Upper lobe of left lung (tissue), 6 donors: ENCODE data around the gene LBX2. TPM values are rescaled to one million over a fixed set of nuclear protein-coding genes. Genes with fewer than 3 reads are reported as not detected.
A peak's percentile ranks its signal among the peaks of the same experiment; 100 is the strongest.

Experiments
- ATAC-seq, 2 donors: fragments of 200-7000 bp; cut with Tn5 transposase; one replicate each; pipeline ENCODE4 v1.9.1; 2022; ENCODE audit warnings: mild to moderate bottlenecking in 2 of 2, moderate library complexity in 2 of 2; ENCODE audit not compliant: low FRiP score in 2 of 2
- DNase-seq, 2 donors: peaks; one replicate each; pipeline ENCODE4 v3.0.0-alpha.2; 2019 to 2020
- H3K27ac ChIP-seq, 4 donors: fragments of 200-600 bp; sonication (generic); one replicate each; pipeline ENCODE4 v1.5.1; 2016 to 2019
- H3K27me3 ChIP-seq, 4 donors: fragments of 200-600 bp; sonication (generic); one replicate each; pipeline ENCODE4 v1.5.1; 2017 to 2019
- H3K36me3 ChIP-seq, 4 donors: fragments of 200-600 bp; sonication (generic); one replicate each; pipeline ENCODE4 v1.5.1; 2016 to 2019
- H3K4me1 ChIP-seq, 4 donors: fragments of 200-600 bp; sonication (generic); one replicate each; pipeline ENCODE4 v1.5.1; 2018 to 2019
- H3K4me3 ChIP-seq, 4 donors: fragments of 200-600 bp; sonication (generic); one replicate each; pipeline ENCODE4 v1.5.1; 2017 to 2019; ENCODE audit warnings: mild to moderate bottlenecking in 2 of 4, moderate library complexity in 1 of 4
- H3K9me3 ChIP-seq, 4 donors: fragments of 200-600 bp; sonication (generic); one replicate each; pipeline ENCODE4 v1.5.1; 2018 to 2019
- CTCF ChIP-seq, 6 experiments: fragments of 450-650 bp in 4 of 6; fragments of 200-600 bp in 2 of 6; sonication (generic) in 2 of 6; IDR thresholded peaks; one replicate each; pipeline ENCODE4 v1.5.1; 2016 to 2019; ENCODE audit warnings: antibody characterized with exemption in 6 of 6
- EP300 ChIP-seq, 4 donors: sonication (generic); formaldehyde crosslinking; IDR thresholded peaks; one replicate each; pipeline ENCODE4 v1.5.1; 2017; ENCODE audit warnings: antibody characterized with exemption in 4 of 4, control low read depth in 2 of 4
- POLR2A ChIP-seq, 4 donors: fragments of 450-650 bp; IDR thresholded peaks; one replicate each; pipeline ENCODE4 v1.5.1; 2016 to 2017; ENCODE audit warnings: antibody characterized with exemption in 4 of 4, mild to moderate bottlenecking in 2 of 4
- POLR2AphosphoS5 ChIP-seq, 2 donors: sonication (generic); formaldehyde crosslinking; IDR thresholded peaks; one replicate each; pipeline ENCODE4 v1.5.1; 2017; ENCODE audit warnings: antibody characterized with exemption in 2 of 2
- WGBS, 2 donors: methylation state at CpG; one replicate each; pipeline ENCODE4 v1.1.5; 2017 to 2018; 5-methylcytosine and 5-hydroxymethylcytosine counted together
- total RNA-seq, 6 donors: library from RNA; depleted of rRNA in 4 of 6; stranded (reverse); fragments of >200 nt in 4 of 6; gene quantifications; one replicate each; pipeline versions ENCODE4 v1.1.0 to v1.2.1, GENCODE V29; 2016 to 2021
- donor health status: DM: no; HTN: no; CAD: no; lungs with moderate emphysema.
- donor health status: DM: no; HTN: yes; CAD: no; lungs with severe emphysema.

Gene LBX2
- total RNA-seq, 6 donors from 2014 or later = 1.3 to 8.4 (median 2.4) TPM

GRCh38 chr2:74515981-74516633, 16.7 kb upstream of the LBX2 start:
- 6% methylated on average over 17 to 35 of the region's 72 CpGs for WGBS, 2 donors
- Histone ChIP-seq H3K27ac (no peak overlapping the region), H3K36me3 (no peaks in the 10 kb centered on the region), H3K4me3 (peak overlapping the region in 3 of 4 donors; percentile 36 to 49 (median 47)), H3K27me3 (peaks cover 6 to 60% (median 44%) of the 10 kb centered on the region in 4 donors), H3K4me1 (peaks cover 25 to 31% (median 29%) of the 10 kb centered on the region in 4 donors), H3K9me3 (no peaks in the 10 kb centered on the region)
- DNase-seq (peak; percentile 58 to 92), ATAC-seq (peak; percentile 53 to 84)
- no peak for TF ChIP-seq EP300 (IDR thresholded peaks at IDR 0.05)
- TF ChIP-seq POLR2AphosphoS5 (IDR thresholded peaks at IDR 0.05) = no peak
- no peak for TF ChIP-seq CTCF (IDR thresholded peaks at IDR 0.05)
- no peak for TF ChIP-seq POLR2A (IDR thresholded peaks at IDR 0.05)

- peak overlapping the region in 3 of 4 donors; percentile 36 to 49 (median 47) for H3K4me3 ChIP-seq
- ATAC-seq (peak; percentile 9 to 29), DNase-seq (peak in 1 of 2 donors; percentile 89)
- peaks cover 6 to 62% (median 44%) of the 10 kb centered on the region in 4 donors for H3K27me3 ChIP-seq
- H3K9me3 ChIP-seq = no peaks in the 10 kb centered on the region
- WGBS, 2 donors = 7 to 9% methylated on average over 6 to 29 of the region's 60 CpGs
- TF ChIP-seq EP300 (IDR thresholded peaks at IDR 0.05) = no peak
- H3K36me3 ChIP-seq = no peaks in the 10 kb centered on the region
- H3K4me1 ChIP-seq = peaks cover 25 to 31% (median 29%) of the 10 kb centered on the region in 4 donors
- H3K27ac ChIP-seq = no peak overlapping the region
These were observed 16.0 kb upstream of the LBX2 start for GRCh38 chr2:74515271-74515980.

GRCh38 chr2:74514368-74515270, 15.2 kb upstream of the LBX2 start, which contains the start of gene TLX2:
TSS of gene TLX2 (plus strand) at chr2:74514450. CDS start at chr2:74514807, 357 bp downstream.
- no peak within 1 kb of the TSS for H3K27ac ChIP-seq
- H3K9me3 ChIP-seq = no peaks in the 10 kb centered on the region
- peaks cover 25 to 31% (median 29%) of the 10 kb centered on the region in 4 donors for H3K4me1 ChIP-seq
- ATAC-seq = peak in 1 of 2 donors; percentile 9
- DNase-seq = peak in 1 of 2 donors; percentile 86
- 0 to 5% methylated on average over 2 to 37 of the region's 82 CpGs for WGBS, 2 donors
- TF ChIP-seq POLR2AphosphoS5 (IDR thresholded peaks at IDR 0.05) (no peak), POLR2A (IDR thresholded peaks at IDR 0.05) (no peak), CTCF (IDR thresholded peaks at IDR 0.05) (no peak), EP300 (IDR thresholded peaks at IDR 0.05) (no peak)
- H3K36me3 ChIP-seq = no peaks in the 10 kb centered on the region
- H3K27me3 ChIP-seq = peaks cover 6 to 62% (median 44%) of the 10 kb centered on the region in 4 donors
- H3K4me3 ChIP-seq = peak within 1 kb of the TSS in 1 of 4 donors; percentile 49

- TF ChIP-seq POLR2AphosphoS5 (IDR thresholded peaks at IDR 0.05) (peak; percentile 31 to 46), EP300 (IDR thresholded peaks at IDR 0.05) (no peak)
- WGBS, 2 donors = 9 to 11% methylated on average over 32 to 46 of the region's 52 CpGs
- ATAC-seq = no peak
- Histone ChIP-seq H3K36me3 (no peaks in the 10 kb centered on the region), H3K4me1 (peaks cover 25 to 31% (median 29%) of the 10 kb centered on the region in 4 donors), H3K27me3 (peaks cover 6 to 62% (median 44%) of the 10 kb centered on the region in 4 donors), H3K4me3 (peak overlapping the region in 1 of 4 donors; percentile 5), H3K9me3 (no peaks in the 10 kb centered on the region), H3K27ac (no peak overlapping the region)
- peak in 1 of 2 donors; percentile 72 for DNase-seq
These were observed 14.4 kb upstream of the LBX2 start for GRCh38 chr2:74513605-74514367.
